PC-3 (cell line): ENCODE data around the gene PTPRN2.

Source experiments
- CTCF ChIP-seq: fragments of 300-600 bp; sonication (generic); conservative IDR thresholded peaks from 2 replicates; pipeline ENCODE4 v1.5.1; 2017; ENCODE audit warnings: antibody characterized with exemption, low read depth, mild to moderate bottlenecking, low read length
- EZH2phosphoT487 ChIP-seq: fragments of 300-600 bp; sonication (generic); IDR thresholded peaks from 2 replicates; pipeline ENCODE4 v1.6.1; 2018; ENCODE audit warnings: mild to moderate bottlenecking, antibody characterized with exemption, low read length, borderline replicate concordance

GRCh38 chr7:157805713-157806112 lies 781.9 kb downstream of the PTPRN2 start:
- no peak for TF ChIP-seq CTCF
- TF ChIP-seq EZH2phosphoT487, result no peak
